NCI-H345 treated with DMSO at 0.1 percent for 48 hours (cell line): ENCODE results near the gene THSD1.
"Not testable (repeated sequence)": the region's sequence is repeated elsewhere in the genome, so short reads cannot be mapped to it uniquely, and the experiment has no call there.

Source experiments
- DNase-seq: peaks from one replicate; lab custom pipeline; 2025; ENCODE audit not compliant: unreplicated experiment; lab: John Stamatoyannopoulos, UW

THSD1 gene

DNA sequence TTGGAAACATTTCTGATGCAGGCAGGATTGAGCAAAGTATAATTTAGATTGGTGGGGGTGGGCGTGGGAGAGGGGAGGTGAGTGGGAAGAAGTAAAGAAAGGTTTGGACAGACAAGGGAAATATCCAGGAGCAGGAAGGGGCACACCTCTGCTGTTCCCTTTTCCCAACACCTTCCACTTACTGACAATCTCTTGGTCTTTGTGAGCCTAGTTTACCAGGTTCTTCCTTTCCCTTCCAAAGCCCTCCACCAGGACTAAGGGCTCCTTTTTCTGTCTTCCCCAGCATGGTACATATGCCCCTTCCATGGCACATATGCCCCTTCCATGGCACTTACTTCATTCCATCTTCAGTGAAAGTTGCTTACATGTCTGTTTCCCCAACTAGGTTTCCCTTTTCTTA is 6.2 kb upstream of the THSD1 start:
- DNase-seq: no peak

DNA sequence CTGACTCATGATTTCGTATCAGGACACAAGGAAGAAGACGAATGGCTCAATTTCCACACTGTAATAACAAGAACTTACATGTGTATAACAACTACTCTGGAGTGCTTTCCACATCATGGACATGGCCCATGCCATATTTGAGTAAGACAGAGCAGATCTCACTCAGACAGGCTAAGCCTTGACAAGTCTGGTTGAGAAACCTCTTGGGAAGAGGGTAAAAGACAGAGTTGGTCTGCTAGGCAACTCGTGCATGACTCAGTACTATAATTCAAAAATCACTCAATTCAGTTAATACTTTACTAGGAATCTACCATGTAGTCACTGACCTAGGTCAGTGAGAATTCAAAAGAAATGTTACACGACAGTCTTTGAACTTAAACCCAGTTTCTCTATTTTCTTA is 5.7 kb upstream of the THSD1 start:
- no peak for DNase-seq

DNA sequence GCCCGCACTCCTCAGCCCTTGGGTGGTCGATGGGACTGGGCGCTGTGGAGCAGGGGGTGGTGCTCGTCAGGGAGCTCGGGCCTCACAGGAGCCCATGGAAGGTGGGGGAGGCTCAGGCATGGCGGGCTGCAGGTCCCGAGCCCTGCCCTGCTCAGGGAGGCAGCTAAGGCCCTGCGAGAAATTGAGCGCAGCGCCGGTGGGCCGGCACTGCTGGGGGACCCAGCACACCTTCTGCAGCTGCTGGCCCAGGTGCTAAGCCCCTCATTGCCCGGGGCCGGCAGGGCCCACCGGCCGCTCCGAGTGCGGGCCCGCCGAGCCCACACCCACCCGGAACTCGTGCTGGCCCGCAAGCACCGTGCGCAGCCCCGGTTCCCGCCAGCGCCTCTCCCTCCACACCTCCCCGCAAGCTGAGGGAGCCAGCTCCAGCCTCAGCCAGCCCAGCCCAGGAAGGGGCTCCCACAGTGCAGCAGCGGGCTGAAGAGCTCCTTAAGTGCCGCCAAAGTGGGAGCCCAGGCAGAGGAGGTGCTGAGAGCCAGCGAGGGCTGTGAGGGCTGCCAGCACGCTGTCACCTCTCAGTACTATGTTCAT is 2.2 kb upstream of the THSD1 start:
- DNase-seq: not testable (repeated sequence)

DNA sequence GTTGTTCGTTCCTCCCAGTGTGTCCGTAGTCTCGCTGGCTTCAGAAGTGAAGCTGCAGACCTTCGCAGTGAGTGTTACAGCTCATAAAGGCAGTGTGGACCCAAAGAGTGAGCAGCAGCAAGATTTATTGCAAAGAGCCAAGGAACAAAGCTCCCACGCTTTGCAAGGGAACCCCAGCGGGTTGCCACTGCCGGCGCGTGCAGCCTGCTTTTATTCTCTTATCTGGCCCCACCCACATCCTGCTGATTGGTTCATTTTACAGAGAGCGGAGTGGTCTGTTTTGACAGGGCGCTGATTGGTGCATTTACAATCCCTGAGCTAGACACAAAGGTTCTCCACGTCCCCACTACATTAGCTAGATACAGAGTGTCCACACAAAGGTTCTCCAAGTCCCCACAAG is 1.5 kb upstream of the THSD1 start:
- not testable (repeated sequence) for DNase-seq

DNA sequence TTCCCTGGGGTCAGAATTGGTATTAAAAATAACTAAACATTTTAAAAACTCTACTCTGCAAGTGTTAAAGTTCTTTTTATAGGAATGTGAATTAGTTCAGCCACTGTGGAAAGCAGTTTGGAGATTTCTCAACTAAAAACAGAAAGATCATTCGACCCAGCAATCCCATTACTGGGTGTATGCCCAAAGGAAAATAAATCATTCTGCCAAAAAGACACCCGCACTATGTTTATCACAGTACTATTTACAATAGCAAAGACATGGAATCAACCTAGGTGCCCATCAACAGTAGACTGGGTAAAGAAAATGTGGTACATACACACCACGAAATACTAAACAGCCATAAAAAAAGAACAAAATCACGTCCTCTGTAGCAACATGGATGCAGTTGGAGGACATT is 657 bp upstream of the THSD1 start:
- DNase-seq: no peak

DNA sequence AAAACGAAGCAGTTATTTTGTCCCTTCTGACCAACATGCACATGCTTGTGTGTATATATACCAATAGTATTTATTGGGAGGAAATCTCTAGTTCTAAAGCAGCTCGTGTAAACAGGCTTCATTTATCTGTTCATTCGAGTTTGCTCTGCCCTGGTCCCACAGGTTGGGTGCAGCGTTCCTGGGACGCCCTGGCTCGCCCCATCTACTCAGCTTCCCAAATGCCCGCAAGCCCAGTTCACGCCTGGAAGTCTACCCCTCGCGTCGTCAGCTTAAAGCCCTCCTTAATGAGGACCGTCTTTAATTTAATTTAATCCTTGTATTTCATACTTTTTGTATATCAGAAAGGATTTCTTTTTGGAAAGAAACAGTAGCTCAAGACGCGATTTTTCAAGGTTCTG is 604 bp downstream of the THSD1 start:
- no peak for DNase-seq

DNA sequence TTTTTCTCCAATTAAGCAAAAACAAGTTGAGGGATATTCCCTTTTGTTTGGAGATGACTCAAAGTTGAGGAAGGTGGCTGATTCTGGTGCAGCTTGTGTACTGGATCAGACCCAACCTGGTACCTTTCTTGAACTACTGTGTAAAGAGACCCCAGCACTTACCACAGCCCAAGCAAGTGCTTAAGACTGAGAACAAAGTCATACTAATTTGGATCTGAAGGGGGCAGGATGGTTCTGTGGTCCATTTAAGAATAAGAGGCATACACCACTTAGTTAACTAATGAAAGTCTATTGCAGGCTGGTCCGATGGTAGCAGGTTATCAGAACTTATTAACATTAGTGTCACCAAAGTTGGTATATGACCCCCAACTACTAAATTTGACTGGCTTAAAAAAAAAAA is 6.3 kb downstream of the THSD1 start:
- no peak for DNase-seq

DNA sequence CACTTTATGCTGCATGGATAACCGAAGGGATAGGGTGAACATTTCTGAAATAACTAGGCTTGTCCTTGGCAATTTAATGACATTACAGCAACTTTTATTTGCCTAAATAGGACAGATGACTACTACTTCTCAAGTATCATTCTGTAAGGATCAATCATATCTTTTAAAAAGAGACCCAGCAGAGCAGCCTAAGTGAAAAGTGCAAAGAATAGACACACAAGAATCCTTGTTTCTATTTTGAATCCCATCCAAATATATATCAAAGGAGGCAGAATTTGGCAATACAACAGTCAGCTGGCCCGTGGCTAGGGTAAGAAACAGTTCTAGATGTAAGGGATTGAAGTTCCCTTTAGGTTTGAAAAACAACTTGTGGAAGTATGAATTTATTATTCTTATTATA is 6.9 kb downstream of the THSD1 start:
- DNase-seq: no peak

DNA sequence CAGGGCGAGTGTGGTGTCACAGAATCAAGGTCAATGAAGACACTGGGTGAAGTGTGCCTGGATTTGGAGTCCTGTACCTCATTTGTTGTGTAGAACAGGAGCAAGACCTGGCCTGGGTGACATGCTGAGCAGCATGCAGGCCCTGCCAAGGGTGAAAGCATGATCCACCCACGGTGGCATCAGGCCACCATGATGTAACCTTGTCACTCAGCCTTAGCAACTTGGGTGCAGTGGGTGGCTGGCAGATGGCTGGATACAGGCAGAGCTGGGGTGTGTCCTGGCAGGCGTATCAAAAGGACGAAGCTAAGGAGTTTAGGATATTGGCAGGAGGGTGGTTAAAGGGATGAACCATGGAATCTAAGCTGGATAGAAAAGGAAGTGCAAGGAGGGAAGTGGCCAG is 10.3 kb downstream of the THSD1 start:
- no peak for DNase-seq

DNA sequence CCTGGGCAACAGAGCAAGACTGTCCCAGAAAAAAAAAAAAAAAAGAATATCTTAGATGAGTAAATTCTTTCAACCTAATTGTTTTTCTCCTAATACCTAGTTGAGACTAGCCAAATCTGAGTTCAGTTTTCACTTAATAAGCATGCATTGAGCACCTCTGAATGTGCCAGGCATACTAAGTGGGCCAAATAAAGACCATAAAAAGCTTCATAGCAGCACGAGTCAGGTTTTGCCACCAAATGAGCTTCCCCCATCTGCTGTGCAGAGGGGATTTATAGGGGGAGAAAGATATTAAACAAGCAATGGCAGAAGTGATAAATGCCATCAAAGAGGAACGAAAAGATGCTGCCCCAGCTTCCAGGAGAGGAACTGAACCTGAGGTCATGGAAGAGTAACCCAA is 11.4 kb downstream of the THSD1 start:
- DNase-seq: no peak

DNA sequence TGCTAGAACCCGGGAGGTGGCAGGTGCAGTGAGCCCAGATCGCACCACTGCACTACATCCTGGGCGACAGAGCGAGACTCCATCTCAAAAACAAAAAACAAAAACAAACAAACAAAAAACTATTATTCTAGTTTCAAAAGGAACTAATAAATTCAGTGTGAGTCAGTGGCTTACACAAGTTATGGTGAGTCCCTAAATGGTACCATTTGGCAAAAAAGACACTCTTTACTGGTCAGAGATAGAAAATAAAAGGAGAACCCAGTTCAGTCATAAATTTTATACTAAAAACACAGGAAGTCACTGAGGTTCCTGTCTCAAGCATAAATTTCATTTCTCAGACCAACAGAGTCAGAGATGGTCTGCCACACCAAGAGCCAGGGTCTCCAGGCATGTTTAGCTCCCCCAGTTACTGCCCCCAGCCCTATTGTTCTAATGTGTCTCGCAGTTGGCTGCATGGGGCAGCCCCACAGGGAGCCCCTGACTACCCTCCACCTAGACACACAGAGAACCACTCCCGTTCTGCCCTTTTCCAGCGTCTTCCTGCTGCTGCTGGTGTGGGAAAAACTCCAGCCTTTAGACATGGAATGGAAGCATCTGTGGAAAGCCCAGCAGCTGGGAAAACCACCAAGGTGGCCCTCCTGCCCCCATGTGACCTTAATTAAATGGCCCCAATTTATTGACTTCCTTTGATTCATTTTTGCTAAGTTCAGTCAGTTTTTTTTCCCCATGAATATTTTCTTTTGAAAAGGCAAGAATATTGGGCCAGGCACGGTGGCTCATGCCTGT is 12.2 kb downstream of the THSD1 start:
- DNase-seq: no peak

DNA sequence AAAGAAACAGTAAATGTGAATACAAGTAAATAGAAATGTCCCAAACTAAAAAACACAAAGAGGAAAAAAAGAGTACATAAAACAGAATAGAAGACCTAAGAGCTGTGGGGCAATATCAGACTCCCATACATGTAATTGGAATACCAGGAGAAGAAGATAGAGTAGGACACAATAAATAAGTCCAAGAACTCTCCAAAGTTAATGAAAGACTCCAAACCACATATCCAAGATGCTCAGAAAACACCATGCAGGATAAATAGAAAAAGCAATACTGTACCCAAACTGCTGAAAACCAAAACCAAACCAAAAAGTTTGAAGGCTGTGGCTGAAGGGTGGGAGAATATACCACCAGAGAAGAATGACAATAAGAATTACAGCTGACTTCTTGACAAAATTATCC is 18.3 kb downstream of the THSD1 start:
- DNase-seq: no peak

DNA sequence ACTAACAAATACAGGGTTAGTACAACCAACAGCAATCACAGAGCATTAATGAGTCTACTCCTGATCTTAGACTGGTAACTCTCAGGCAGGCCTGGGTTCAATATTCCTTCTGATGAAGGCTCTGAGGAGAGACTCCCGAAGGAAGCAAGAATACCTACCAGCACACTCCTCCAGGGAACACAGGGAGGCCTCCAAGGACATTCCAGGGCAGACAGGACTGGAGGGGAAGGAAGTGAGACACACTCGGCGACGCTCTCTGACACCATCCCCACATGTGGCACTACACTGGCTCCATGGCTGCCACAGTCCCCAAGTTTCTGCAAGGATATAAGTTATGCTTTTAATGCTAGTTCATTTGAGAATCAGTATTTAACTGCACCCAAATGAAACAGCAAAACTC is 20.1 kb downstream of the THSD1 start:
- DNase-seq: no peak

DNA sequence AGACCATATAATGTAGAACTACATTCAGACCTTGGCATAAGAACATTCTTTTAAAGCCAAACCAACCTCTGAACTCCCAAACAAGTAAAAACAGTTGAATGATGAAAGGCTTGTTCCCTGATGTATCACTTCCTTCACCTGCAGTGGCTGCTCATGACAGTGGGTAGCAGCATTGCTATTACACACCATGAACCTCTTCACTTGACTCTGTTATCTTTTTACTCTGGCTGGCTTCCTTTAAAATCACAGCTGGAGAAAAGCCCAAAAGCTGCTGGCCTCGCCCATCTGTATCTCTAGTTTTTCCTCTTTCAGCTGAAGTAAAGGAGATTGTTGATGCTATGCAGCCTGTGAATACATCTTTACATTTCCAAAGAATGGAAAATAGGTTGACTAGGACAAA is 22.6 kb downstream of the THSD1 start:
- DNase-seq: no peak

DNA sequence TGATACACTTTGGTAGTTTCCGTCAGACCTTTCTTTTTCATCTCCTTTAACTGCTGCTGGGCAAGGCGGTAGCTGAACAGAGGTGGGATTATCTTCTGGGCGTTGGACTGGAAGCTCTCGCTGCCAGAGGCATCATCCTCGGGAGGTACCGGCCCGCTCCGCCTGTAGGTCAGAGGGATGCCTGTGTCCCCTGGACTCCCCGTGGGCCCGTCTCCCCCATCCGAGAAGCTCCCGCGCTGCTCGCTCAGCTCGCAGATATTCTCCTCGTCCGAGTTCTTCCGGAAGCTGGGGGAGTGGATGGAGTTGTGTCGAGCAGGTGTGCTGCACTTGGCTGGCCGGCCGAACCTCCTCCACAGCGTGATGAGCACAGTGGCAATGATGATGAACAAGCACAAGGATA is 27.7 kb downstream of the THSD1 start:
- no peak for DNase-seq

DNA sequence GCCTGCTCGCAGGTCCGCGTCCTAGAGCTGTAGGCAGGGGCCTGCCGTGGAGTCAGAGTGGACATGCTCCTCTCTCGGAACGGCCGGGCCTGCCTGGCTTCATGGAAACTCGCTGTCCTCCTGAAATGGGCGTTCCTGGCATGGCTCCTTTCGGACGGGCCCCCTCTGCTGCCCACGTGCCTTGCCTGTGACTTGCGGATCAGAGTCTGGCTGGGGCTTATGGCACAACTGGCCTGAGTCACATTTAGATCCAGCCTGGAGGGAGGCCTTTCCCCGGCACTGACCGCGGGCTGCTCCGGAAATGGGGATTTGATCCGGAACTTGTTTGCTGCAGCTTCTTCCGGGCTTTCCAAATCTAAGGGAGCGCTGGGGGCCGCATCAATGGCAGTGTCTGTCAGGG is 28.1 kb downstream of the THSD1 start:
- DNase-seq: no peak

DNA sequence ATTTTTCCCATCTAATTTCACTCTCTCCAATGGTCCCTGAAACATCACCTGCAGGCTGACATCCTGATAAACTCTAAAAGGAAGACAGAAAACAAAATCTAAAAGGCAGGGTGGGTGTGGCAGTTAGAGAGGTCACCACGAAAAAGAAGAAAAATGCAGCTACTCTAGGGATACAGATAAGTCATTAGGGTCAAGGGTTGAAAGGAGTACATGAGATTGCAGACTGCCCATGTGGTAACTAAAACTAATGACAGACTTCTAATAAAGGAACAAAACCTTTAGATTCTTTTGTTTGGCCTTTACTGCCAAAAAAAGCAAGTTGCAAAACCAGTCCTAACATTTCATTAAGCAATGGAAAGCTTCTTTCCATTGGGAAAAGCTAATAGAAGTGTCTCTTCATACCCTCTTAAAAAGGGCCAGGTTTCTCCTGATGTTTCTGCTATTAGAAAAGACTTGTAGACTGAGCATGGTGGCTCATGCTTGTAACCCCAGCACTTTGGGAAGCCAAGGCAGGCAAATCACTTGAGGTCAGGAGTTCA is 31.0 kb downstream of the THSD1 start:
- no peak for DNase-seq

DNA sequence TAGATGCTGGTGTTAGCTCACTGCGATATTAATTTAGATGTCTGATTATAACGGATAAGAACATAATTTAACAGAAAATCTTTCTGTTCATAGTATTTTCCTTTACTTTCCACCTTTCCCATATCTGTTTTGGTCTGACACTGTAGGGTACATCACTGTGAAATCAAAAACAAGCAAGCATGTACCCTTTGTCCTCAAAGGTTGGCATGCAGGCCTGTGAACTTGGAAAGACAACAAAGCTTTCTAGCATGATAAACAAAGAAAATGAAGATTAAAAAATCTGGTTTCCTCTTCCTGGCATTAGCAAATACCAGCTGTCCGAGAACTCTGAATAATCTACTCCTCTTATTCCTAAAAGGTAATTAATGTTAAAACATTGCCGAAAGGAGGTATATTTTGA is 31.6 kb downstream of the THSD1 start:
- no peak for DNase-seq

DNA sequence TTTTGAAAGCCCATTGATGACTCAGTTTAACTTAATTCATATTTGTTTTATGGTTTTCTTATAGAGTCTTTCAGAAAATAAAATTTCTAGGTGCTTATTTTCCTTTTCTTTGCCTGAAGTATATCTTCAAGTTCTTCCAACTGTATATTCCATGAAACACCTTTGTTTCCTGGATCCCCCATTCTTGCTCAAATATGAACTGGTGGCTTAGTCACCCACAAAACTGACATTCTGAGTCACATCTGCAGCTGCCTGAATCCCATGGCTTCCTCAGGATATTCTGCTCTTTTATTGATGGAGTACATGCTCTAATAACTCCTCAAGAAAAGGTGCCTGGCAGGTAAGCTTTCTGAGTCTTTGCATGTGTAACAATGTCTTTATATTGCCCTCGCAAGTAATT is 32.7 kb downstream of the THSD1 start:
- not testable (repeated sequence) for DNase-seq

DNA sequence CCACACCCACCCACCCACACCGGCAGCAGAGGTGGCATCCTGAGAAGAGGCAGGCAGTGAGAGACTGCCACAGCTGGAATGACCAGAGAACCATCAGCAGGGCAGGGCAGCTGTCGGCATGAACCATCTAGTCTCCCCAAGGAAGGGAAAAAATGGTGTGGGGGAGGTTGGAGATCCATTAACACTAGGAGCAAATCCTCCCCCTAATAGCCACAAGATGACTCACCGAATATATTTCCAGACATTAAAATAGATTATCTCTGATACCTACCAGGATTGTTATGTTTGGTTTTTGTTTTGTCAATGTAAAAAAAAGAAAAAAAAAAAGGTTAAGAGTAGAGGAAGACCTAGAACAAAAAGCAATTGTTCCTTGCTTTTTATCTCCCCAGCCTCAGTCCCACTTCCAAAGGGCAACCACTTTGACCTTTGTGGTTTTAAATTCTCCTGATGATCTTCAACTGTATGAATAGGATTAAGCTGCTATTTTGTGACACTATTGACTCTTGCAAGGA is 34.2 kb downstream of the THSD1 start:
- DNase-seq: no peak

DNA sequence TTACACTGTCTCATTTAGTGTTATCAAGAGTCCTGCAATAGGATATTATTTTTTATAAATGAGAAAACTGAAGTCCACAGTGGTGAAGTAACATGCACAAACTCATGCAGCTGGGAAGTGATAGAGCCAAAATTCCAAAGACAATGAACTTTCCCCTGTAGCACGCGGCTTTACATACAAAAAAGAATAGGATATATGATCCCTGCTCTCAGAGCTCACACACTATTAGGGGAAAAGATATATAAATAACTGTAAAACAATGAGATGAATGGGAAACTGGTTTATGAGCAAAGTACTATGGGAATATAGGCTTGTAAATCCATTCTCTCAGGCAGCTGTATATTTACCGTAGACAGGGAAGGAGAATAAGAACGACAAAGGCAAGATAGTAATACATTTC is 39.7 kb downstream of the THSD1 start:
- no peak for DNase-seq

DNA sequence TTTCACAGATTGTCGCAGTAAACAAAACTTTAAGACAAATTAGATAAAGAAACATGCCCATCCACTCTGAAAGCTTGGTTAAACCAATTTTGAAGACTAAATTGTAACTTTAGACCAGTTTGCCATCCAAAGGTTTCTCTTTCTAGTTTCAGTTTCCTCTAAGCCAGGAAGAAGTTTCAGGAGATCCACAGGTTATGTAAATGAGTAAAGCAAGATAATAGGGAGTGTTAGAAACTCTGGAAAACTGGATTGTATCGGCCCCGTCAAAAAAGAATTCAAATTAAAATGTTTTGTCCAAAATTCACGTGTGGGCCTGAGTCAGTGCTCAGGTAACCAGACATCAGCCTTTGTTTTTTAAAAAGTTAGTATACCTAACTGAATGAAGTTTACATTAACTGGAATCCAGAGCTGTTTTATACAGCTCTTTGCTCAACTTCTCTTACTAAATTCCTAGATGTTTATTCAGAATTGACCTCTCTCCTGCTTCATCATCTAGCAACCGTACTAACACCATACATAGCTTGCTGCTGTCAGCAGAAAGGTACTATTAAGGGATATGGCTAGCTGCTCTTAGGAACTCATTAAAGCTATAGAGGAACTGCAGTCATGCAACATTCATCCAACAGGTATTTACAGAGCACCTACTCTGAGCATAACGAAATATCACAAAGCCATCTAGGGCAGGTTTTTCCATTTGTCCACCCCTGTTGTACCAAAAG is 43.6 kb downstream of the THSD1 start:
- not testable (repeated sequence) for DNase-seq
